Fibroblast of lung (primary cell): Measurements from ENCODE around the gene BAZ2B. TPM values are rescaled to one million over a fixed set of nuclear protein-coding genes. Genes with fewer than 3 reads are reported as not detected.

Experiments
- DNase-seq, 2 donors: peaks; one replicate each; pipeline versions ENCODE4 v3.0.0 to v3.0.0-alpha.2; 2010; ENCODE audit warnings: low read depth in 2 of 2
- H2AFZ ChIP-seq: 2 replicates; pipeline ENCODE4 v1.5.1; 2012; ENCODE audit warnings: low read length, control low read depth, inconsistent platforms
- H3K27ac ChIP-seq: 2 replicates; pipeline ENCODE4 v1.5.1; 2011; ENCODE audit warnings: low read length, control low read depth; ENCODE audit not compliant: insufficient read depth
- H3K27me3 ChIP-seq: 2 replicates; pipeline ENCODE4 v1.5.1; 2011; ENCODE audit warnings: mild to moderate bottlenecking, low read length; ENCODE audit not compliant: control insufficient read depth, insufficient read depth
- H3K36me3 ChIP-seq: 2 replicates; pipeline ENCODE4 v1.5.1; 2011; ENCODE audit warnings: low read length; ENCODE audit not compliant: control insufficient read depth, insufficient read depth
- H3K4me1 ChIP-seq: 2 replicates; pipeline ENCODE4 v1.5.1; 2011; ENCODE audit warnings: low read length; ENCODE audit not compliant: control insufficient read depth, insufficient read depth; ENCODE audit errors: extremely low read depth
- H3K4me2 ChIP-seq: 2 replicates; pipeline ENCODE4 v1.5.1; 2011; ENCODE audit warnings: low read length, control low read depth; ENCODE audit not compliant: insufficient read depth; ENCODE audit errors: extremely low read depth
- H3K4me3 ChIP-seq, 4 experiments: fragments of 200-600 bp in 1 of 4; sonication (generic) in 1 of 4; replicated peaks in 1 of 4; 2 replicates each; pipeline ENCODE4 v1.5.1; 2011 to 2016; ENCODE audit warnings: low read length in 4 of 4, low read depth in 3 of 4, mild to moderate bottlenecking in 3 of 4, control low read depth in 2 of 4, inconsistent platforms in 1 of 4, mixed read lengths in 1 of 4; ENCODE audit not compliant: insufficient read depth in 1 of 4; ENCODE audit errors: control extremely low read depth in 1 of 4
- H3K79me2 ChIP-seq: 2 replicates; pipeline ENCODE4 v1.5.1; 2012; ENCODE audit warnings: mild to moderate bottlenecking, low read length, inconsistent platforms; ENCODE audit not compliant: control insufficient read depth, insufficient read depth
- H3K9ac ChIP-seq: 2 replicates; pipeline ENCODE4 v1.5.1; 2011; ENCODE audit warnings: mild to moderate bottlenecking, low read length, control low read depth; ENCODE audit not compliant: insufficient read depth
- H3K9me3 ChIP-seq: 2 replicates; pipeline ENCODE4 v1.5.1; 2012; ENCODE audit warnings: low read depth, low read length; ENCODE audit not compliant: control insufficient read depth, insufficient read depth
- H4K20me1 ChIP-seq: 2 replicates; pipeline ENCODE4 v1.5.1; 2011; ENCODE audit warnings: low read length; ENCODE audit not compliant: control insufficient read depth, insufficient read depth; ENCODE audit errors: extremely low read depth
- CTCF ChIP-seq, 2 donors: IDR thresholded peaks in 1 of 2; conservative IDR thresholded peaks in 1 of 2; 1 replicate in 1 of 2; 2 replicates in 1 of 2; pipeline ENCODE4 v1.5.1; 2011 to 2012; ENCODE audit warnings: low read length in 2 of 2, control low read depth in 1 of 2, inconsistent platforms in 1 of 2, low read depth in 1 of 2, mild to moderate bottlenecking in 1 of 2
- EZH2 ChIP-seq: IDR thresholded peaks from 2 replicates; pipeline ENCODE4 v1.5.1; 2012; ENCODE audit warnings: low read length, control low read depth, mild to moderate bottlenecking; ENCODE audit errors: missing control alignments
- polyA plus RNA-seq, 2 donors: library from polyadenylated mRNA; depleted of rRNA in 1 of 2; stranded (reverse) in 1 of 2; unstranded in 1 of 2; fragments of >200 nt; gene quantifications; 2 replicates each; pipeline ENCODE4 v1.2.1, GENCODE V29; 2011 to 2012; ENCODE audit warnings: missing spikeins in 1 of 2
- total RNA-seq: library from RNA; depleted of rRNA; stranded (reverse); fragments of >200 nt; gene quantifications from 2 replicates; pipeline ENCODE4 v1.2.1, GENCODE V29; 2014

Gene BAZ2B
- total and polyA plus RNA-seq, 2 donors (not counting 1 experiment from before 2014, with no cell fraction given) = 28.0 to 61.8 TPM

- H3K27me3 ChIP-seq = no peaks in the 10 kb centered on the region
- H4K20me1 ChIP-seq = no peaks in the 10 kb centered on the region
- H3K9me3 ChIP-seq = no peaks in the 10 kb centered on the region
- no peak overlapping the region for H3K4me3 ChIP-seq
- no peak for TF ChIP-seq EZH2
- TF ChIP-seq CTCF (conservative IDR thresholded peaks at IDR 0.05 in 1 of 2, IDR thresholded peaks at IDR 0.05 in 1 of 2; ENCODE audit: low read depth in 1 of 2, low read length in 2 of 2) = no peak
- no peaks in the 10 kb centered on the region for H3K79me2 ChIP-seq
- no peak overlapping the region for H3K9ac ChIP-seq
- H3K36me3 ChIP-seq = no peaks in the 10 kb centered on the region
- no peak for DNase-seq
- H2AFZ ChIP-seq = no peak overlapping the region
- no peaks in the 10 kb centered on the region for H3K4me1 ChIP-seq
- H3K4me2 ChIP-seq = no peak overlapping the region
- H3K27ac ChIP-seq = no peak overlapping the region
Measured at GRCh38 chr2:159446201-159446600, 170.1 kb downstream of the BAZ2B start.

- no peak overlapping the region for H3K4me3 ChIP-seq
- no peak for DNase-seq
- no peak for TF ChIP-seq CTCF (conservative IDR thresholded peaks at IDR 0.05 in 1 of 2, IDR thresholded peaks at IDR 0.05 in 1 of 2; ENCODE audit: low read depth in 1 of 2, low read length in 2 of 2)
- TF ChIP-seq EZH2 = no peak
- no peaks in the 10 kb centered on the region for H4K20me1 ChIP-seq
- no peaks in the 10 kb centered on the region for H3K27me3 ChIP-seq
- no peaks in the 10 kb centered on the region for H3K36me3 ChIP-seq
- no peaks in the 10 kb centered on the region for H3K4me1 ChIP-seq
- no peak overlapping the region for H3K27ac ChIP-seq
- no peak overlapping the region for H3K4me2 ChIP-seq
- no peaks in the 10 kb centered on the region for H3K9me3 ChIP-seq
- H2AFZ ChIP-seq = no peak overlapping the region
- no peak overlapping the region for H3K9ac ChIP-seq
- H3K79me2 ChIP-seq = no peaks in the 10 kb centered on the region
Measured at GRCh38 chr2:159445307-159445706, 171.0 kb downstream of the BAZ2B start.

- Histone ChIP-seq H3K27ac (no peak overlapping the region), H3K9me3 (no peaks in the 10 kb centered on the region), H3K79me2 (no peaks in the 10 kb centered on the region), H3K9ac (no peak overlapping the region), H2AFZ (no peak overlapping the region), H3K4me1 (no peaks in the 10 kb centered on the region), H3K27me3 (no peaks in the 10 kb centered on the region), H3K4me3 (no peak overlapping the region), H3K36me3 (no peaks in the 10 kb centered on the region), H4K20me1 (no peaks in the 10 kb centered on the region), H3K4me2 (no peak overlapping the region)
- DNase-seq = no peak
- TF ChIP-seq CTCF (conservative IDR thresholded peaks at IDR 0.05 in 1 of 2, IDR thresholded peaks at IDR 0.05 in 1 of 2; ENCODE audit: low read depth in 1 of 2, low read length in 2 of 2) (no peak), EZH2 (no peak)
Measured at GRCh38 chr2:159444754-159445153, 171.6 kb downstream of the BAZ2B start.
